ENCODE results near the gene FARS2. TPM values are rescaled to one million over a fixed set of nuclear protein-coding genes. Genes with fewer than 3 reads are reported as not detected.

The FARS2 gene
- total and polyA plus RNA-seq, 7 donors = 8.1 to 21.0 (median 12.5) TPM

- H3K36me3 ChIP-seq = no peaks in the 10 kb centered on the region
- H3K9me3 ChIP-seq = no peaks in the 10 kb centered on the region
- no peak for DNase-seq
- 83 to 89% methylated on average over 2 of the region's 2 CpGs for WGBS, 2 donors
- no peak overlapping the region for H3K4me3 ChIP-seq
- H3K27ac ChIP-seq = no peak overlapping the region
- H3K27me3 ChIP-seq = no peaks in the 10 kb centered on the region
- peaks cover 0 to 20% (median 15%) of the 10 kb centered on the region in 4 donors for H3K4me1 ChIP-seq
- TF ChIP-seq EP300 (IDR thresholded peaks at IDR 0.05) = no peak
- no peak for TF ChIP-seq POLR2A (IDR thresholded peaks at IDR 0.05)
- TF ChIP-seq, protein P1, sequence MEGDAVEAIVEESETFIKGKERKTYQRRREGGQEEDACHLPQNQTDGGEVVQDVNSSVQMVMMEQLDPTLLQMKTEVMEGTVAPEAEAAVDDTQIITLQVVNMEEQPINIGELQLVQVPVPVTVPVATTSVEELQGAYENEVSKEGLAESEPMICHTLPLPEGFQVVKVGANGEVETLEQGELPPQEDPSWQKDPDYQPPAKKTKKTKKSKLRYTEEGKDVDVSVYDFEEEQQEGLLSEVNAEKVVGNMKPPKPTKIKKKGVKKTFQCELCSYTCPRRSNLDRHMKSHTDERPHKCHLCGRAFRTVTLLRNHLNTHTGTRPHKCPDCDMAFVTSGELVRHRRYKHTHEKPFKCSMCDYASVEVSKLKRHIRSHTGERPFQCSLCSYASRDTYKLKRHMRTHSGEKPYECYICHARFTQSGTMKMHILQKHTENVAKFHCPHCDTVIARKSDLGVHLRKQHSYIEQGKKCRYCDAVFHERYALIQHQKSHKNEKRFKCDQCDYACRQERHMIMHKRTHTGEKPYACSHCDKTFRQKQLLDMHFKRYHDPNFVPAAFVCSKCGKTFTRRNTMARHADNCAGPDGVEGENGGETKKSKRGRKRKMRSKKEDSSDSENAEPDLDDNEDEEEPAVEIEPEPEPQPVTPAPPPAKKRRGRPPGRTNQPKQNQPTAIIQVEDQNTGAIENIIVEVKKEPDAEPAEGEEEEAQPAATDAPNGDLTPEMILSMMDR (IDR thresholded peaks at IDR 0.05) = no peak
- TF ChIP-seq POLR2AphosphoS5 (IDR thresholded peaks at IDR 0.05) = no peak
- intact Hi-C loops (cut with DNase I) = no loop called here
These were observed 44.0 kb upstream of the FARS2 start for GRCh38 chr6:5217356-5217755.

DNA sequence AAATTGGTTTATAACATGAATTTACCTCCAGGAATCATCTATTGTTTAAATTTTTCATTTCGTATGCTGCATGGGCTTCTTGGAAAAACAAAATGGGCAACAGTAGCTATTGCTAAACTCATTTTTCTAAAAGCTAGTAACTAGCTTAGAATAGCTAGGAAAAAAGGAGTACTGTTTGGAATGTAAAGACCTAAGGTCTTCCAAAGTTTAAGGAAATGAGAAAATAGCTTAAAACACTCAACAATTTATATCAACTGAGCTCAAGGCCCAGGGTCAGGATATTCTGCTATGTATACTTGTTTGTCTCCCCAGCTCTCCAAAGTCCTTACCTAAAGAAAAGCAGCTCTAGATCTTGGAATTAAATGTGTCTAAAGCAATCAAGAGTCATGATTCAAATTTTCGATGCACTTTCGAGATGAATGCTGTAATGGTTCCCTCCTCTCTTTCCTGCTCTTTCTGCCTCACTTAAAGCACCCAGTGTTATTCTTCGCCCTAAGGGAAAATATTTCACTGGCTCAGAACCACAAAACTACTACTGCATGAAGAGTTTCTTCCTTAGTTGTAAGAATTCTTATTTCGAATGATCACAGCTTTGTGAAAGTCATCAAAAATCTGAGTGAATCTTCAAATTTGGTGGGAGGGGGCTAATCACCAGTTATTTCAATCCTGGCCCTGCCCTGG lies 42.2 kb upstream of the FARS2 start:
- no peaks in the 10 kb centered on the region for H3K9me3 ChIP-seq
- no peak for DNase-seq
- H3K27me3 ChIP-seq = no peaks in the 10 kb centered on the region
- H3K4me1 ChIP-seq = peaks cover 0 to 16% (median 13%) of the 10 kb centered on the region in 4 donors
- H3K36me3 ChIP-seq = no peaks in the 10 kb centered on the region
- 89 to 93% methylated on average over 5 of the region's 5 CpGs for WGBS, 2 donors
- H3K4me3 ChIP-seq = no peak overlapping the region
- intact Hi-C loops (cut with DNase I) = no loop called here
- H3K27ac ChIP-seq = no peak overlapping the region
- no peak for TF ChIP-seq EP300 (IDR thresholded peaks at IDR 0.05)
- TF ChIP-seq POLR2A (IDR thresholded peaks at IDR 0.05) = no peak
- TF ChIP-seq POLR2AphosphoS5 (IDR thresholded peaks at IDR 0.05) = no peak
- TF ChIP-seq, protein P1 (IDR thresholded peaks at IDR 0.05) = no peak

DNA sequence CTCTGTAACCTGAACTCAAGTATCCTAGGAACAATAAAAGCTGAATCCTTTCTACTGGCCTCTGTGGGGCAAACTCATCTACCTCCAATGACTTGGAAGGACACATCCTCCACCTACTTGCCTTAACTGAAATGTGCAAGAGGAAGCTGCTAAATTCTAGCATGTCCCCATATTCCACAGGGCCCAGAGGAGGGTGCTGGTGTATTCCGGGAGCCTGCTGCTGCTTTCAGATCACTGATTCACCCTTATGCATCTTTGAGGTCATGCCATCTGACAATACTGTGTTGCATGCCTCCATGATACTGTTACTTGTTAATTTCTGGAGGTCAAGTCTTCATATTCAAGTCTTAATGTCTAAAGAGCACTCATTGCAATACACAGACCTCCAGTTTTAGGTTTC lies 40.9 kb upstream of the FARS2 start:
- Histone ChIP-seq H3K27me3 (no peaks in the 10 kb centered on the region), H3K9me3 (no peaks in the 10 kb centered on the region), H3K4me3 (no peak overlapping the region), H3K4me1 (peaks cover 0 to 3% (median 1%) of the 10 kb centered on the region in 4 donors), H3K27ac (no peak overlapping the region), H3K36me3 (no peaks in the 10 kb centered on the region)
- DNase-seq = no peak
- TF ChIP-seq POLR2A (IDR thresholded peaks at IDR 0.05) (no peak), POLR2AphosphoS5 (IDR thresholded peaks at IDR 0.05) (no peak), EP300 (IDR thresholded peaks at IDR 0.05) (no peak)
- TF ChIP-seq, protein P1 (IDR thresholded peaks at IDR 0.05) = no peak
- WGBS, 2 donors = 96 to 98% methylated on average over 1 of the region's 1 CpG
- intact Hi-C loops (cut with DNase I) = no loop called here

GRCh38 chr6:5223309-5223708 lies 38.0 kb upstream of the FARS2 start:
- no peaks in the 10 kb centered on the region for H3K27me3 ChIP-seq
- DNase-seq = no peak
- H3K4me3 ChIP-seq = no peak overlapping the region
- H3K36me3 ChIP-seq = no peaks in the 10 kb centered on the region
- H3K27ac ChIP-seq = no peak overlapping the region
- no peaks in the 10 kb centered on the region for H3K9me3 ChIP-seq
- WGBS, 2 donors = 91 to 95% methylated on average over 6 of the region's 6 CpGs
- intact Hi-C loops (cut with DNase I) = no loop called here
- TF ChIP-seq EP300 (IDR thresholded peaks at IDR 0.05) (no peak), POLR2A (IDR thresholded peaks at IDR 0.05) (no peak), POLR2AphosphoS5 (IDR thresholded peaks at IDR 0.05) (no peak)
- TF ChIP-seq, protein P1 (IDR thresholded peaks at IDR 0.05) = no peak
- H3K4me1 ChIP-seq = no peaks in the 10 kb centered on the region

DNA sequence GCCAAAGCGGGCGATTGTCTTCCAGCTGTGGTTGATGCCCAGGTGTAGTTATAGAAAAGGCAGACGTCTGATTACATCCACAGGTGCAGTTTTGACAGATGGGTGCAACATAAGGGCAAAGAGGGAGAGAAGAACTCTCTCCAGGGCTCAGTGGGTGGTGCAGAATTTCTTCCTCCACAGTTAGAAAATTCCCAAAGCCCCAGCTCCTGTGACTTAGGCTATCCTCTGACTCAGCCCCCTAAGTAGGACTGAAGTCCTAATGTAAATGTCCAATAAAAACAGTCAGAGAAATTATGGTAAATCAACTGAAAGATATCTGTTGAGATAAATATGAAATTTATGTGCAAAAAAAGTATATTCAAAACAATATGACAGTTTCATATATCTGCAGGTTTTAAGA lies 32.0 kb upstream of the FARS2 start:
- Histone ChIP-seq H3K9me3 (no peaks in the 10 kb centered on the region), H3K27me3 (no peaks in the 10 kb centered on the region), H3K36me3 (no peaks in the 10 kb centered on the region), H3K27ac (no peak overlapping the region), H3K4me1 (peaks cover 0 to 10% (median 0%) of the 10 kb centered on the region in 4 donors), H3K4me3 (no peak overlapping the region)
- intact Hi-C loops (cut with DNase I) = no loop called here
- DNase-seq = no peak
- no peak for TF ChIP-seq POLR2AphosphoS5 (IDR thresholded peaks at IDR 0.05)
- TF ChIP-seq, protein P1 (IDR thresholded peaks at IDR 0.05) = no peak
- TF ChIP-seq EP300 (IDR thresholded peaks at IDR 0.05) = no peak
- no peak for TF ChIP-seq POLR2A (IDR thresholded peaks at IDR 0.05)
- 92% methylated on average over 3 of the region's 3 CpGs for WGBS, 2 donors
